H1 (cell line): ENCODE measurements around the gene METRN. TPM values are rescaled to one million over a fixed set of nuclear protein-coding genes. Genes with fewer than 3 reads are reported as not detected.

Experiments used
- CBX5 ChIP-seq: fragments of 300-800, 300-1000 bp; sonication (generic); IDR thresholded peaks from 2 replicates; pipeline ENCODE4 v1.7.1; 2016; ENCODE audit warnings: antibody characterized with exemption, low read length, low read depth
- CHD2 ChIP-seq: IDR thresholded peaks from 2 replicates; pipeline ENCODE4 v1.6.1; 2012; ENCODE audit warnings: low read length, improper control_type of control experiment
- CREB1 ChIP-seq: IDR thresholded peaks from 2 replicates; pipeline ENCODE4 v1.6.1; 2012; ENCODE audit warnings: inconsistent platforms
- EGR1 ChIP-seq: IDR thresholded peaks from 2 replicates; pipeline ENCODE4 v1.6.1; 2011; ENCODE audit warnings: low read depth, low read length, borderline replicate concordance
- EZH2 ChIP-seq: fragments of 200-600 bp; sonication (generic); IDR thresholded peaks from 2 replicates; pipeline ENCODE4 v1.7.1; 2012; ENCODE audit warnings: low read depth, mild to moderate bottlenecking, moderate library complexity, low read length, inconsistent platforms; ENCODE audit not compliant: severe bottlenecking
- JUN ChIP-seq: IDR thresholded peaks from 2 replicates; pipeline ENCODE4 v1.6.1; 2011; ENCODE audit warnings: low read depth, mild to moderate bottlenecking, improper control_type of control experiment, low read length
- JUND ChIP-seq: IDR thresholded peaks from 2 replicates; pipeline ENCODE4 v1.6.1; 2011; ENCODE audit warnings: mild to moderate bottlenecking, improper control_type of control experiment, low read length
- KDM1A ChIP-seq: fragments of 200-600, 300-600 bp; sonication (generic); IDR thresholded peaks from 2 replicates; pipeline ENCODE4 v1.7.1; 2016; ENCODE audit warnings: mild to moderate bottlenecking, low read length, borderline replicate concordance
- KDM5A ChIP-seq: fragments of 200-600 bp; IDR thresholded peaks from 2 replicates; pipeline ENCODE4 v1.7.1; 2012; ENCODE audit warnings: mild to moderate bottlenecking, low read length, inconsistent platforms, mixed read lengths
- NRF1 ChIP-seq: IDR thresholded peaks from 2 replicates; pipeline ENCODE4 v1.6.1; 2011; ENCODE audit warnings: mild to moderate bottlenecking, low read depth, low read length, improper control_type of control experiment
- POLR2AphosphoS5 ChIP-seq: IDR thresholded peaks from 2 replicates; pipeline ENCODE4 v1.6.1; 2011; ENCODE audit warnings: low read depth, low read length
- SIN3A ChIP-seq, 2 experiments: IDR thresholded peaks in 1 of 2; conservative IDR thresholded peaks in 1 of 2; 2 replicates each; pipeline ENCODE4 v1.6.1; 2011 to 2012; ENCODE audit warnings: low read length in 2 of 2, improper control_type of control experiment in 1 of 2, low read depth in 1 of 2, mild to moderate bottlenecking in 1 of 2
- SP2 ChIP-seq: IDR thresholded peaks from 2 replicates; pipeline ENCODE4 v1.6.1; 2012; ENCODE audit warnings: mild to moderate bottlenecking, low read length, inconsistent platforms
- SUZ12 ChIP-seq: fragments of 200-600 bp; sonication (generic); IDR thresholded peaks from 2 replicates; pipeline ENCODE4 v1.6.1; 2012; ENCODE audit warnings: mild to moderate bottlenecking, inconsistent platforms, low read length, moderate library complexity, mixed read lengths
- TBP ChIP-seq: IDR thresholded peaks from 2 replicates; pipeline ENCODE4 v1.6.1; 2011; ENCODE audit warnings: low read depth, low read length, improper control_type of control experiment
- USF2 ChIP-seq: IDR thresholded peaks from 2 replicates; pipeline ENCODE4 v1.6.1; 2011; ENCODE audit warnings: low read length, improper control_type of control experiment
- polyA plus RNA-seq, 7 experiments: library from polyadenylated mRNA; depleted of rRNA in 3 of 7; stranded (reverse) in 5 of 7; unstranded in 2 of 7; fragments of >200 nt in 5 of 7; fragments of 200-250 nt in 2 of 7; gene quantifications; 1 replicate in 5 of 7; 2 replicates in 1 of 7; 4 replicates in 1 of 7; pipeline versions ENCODE4 v1.2.1 to v1.2.3, GENCODE V29; 2011 to 2013; ENCODE audit warnings: missing spikeins in 2 of 7, mixed read lengths in 2 of 7
- total RNA-seq: library from RNA; stranded (reverse); fragmentation: NEBNext Ultra II Directional; extraction: Animal tissue kit (Norgen Biotek cat#: 25700); gene quantifications from 2 replicates; pipeline ENCODE4 v1.2.1, GENCODE V29; 2021
- TF ChIP-seq, protein P1 (sequence below), 3 experiments: IDR thresholded peaks; 1 replicate in 2 of 3; 2 replicates in 1 of 3; pipeline versions ENCODE4 v1.5.1 to v1.6.1; 2011; ENCODE audit warnings: low read length in 3 of 3, mild to moderate bottlenecking in 3 of 3, inconsistent platforms in 2 of 3, low read depth in 1 of 3, moderate library complexity in 1 of 3; ENCODE audit not compliant: insufficient read depth in 1 of 3; ENCODE audit errors: control extremely low read depth in 1 of 3
- TF ChIP-seq, protein P2 (sequence below): IDR thresholded peaks from 2 replicates; pipeline ENCODE4 v1.6.1; 2012; ENCODE audit warnings: inconsistent platforms
- TF ChIP-seq, protein P3 (sequence below): IDR thresholded peaks from 2 replicates; pipeline ENCODE4 v1.6.1; 2012; ENCODE audit warnings: inconsistent platforms

Gene METRN
- total and polyA plus RNA-seq, 2 of the 8 experiments (the other 6 are each of a cell fraction or from before 2014, with no cell fraction given), result 18.7 to 25.8 TPM

DNA sequence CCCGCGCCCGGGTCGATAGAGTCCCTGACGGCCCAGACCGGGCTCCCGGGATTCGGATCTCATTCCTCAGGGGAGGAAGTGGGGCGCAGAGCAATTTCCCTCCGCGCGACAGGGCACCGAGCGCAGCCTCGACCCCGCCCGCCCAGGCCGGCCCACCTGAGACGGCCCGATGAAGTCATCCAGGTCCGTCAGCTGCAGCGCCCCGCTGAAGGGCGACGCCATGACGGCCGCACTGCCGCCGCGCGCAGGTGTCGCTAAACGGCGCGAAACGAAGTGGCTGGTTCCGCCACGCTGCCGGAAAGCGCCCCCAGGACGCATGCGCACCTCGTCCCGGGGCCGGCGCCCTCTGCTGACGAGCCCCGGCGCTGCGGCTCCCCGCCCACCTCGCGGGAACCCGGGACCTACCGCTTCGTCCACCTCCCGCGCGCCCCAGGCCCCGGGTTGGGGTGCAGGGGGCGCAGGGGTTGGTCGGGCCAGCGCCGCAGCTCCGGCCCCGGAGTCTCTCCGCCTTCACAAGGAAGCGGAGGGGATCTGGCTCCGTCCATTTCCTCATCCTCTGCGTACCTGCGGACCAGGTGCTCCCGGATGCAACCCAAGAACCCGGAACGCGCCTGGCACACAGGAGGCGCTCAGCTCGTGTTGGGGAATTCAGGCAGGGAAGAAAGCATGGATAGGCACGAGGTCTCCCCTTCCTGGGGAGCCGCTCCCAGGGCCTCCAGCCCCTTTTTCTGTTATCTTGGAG, 26.0 kb downstream of the METRN start, which contains the start of gene CIAO3 (continued):
- TF ChIP-seq EZH2 (no peak), NRF1 (peak; percentile 82), USF2 (0 out of 2 replicates have a peak, but pooled peaks have one; percentile 8), KDM1A (no peak), SP2 (no peak), KDM5A (0 out of 2 replicates have a peak, but pooled peaks have one; percentile 57), TBP (peak; percentile 56; the same call in 1 of the 2 replicates), CHD2 (peak; percentile 53; the same call in 1 of the 2 replicates), CREB1 (peak; percentile 97), CBX5 (no peak), JUND (peak; percentile 89), SIN3A (conservative IDR thresholded peaks at IDR 0.05 in 1 of 2, IDR thresholded peaks at IDR 0.05 in 1 of 2; ENCODE audit: low read depth in 1 of 2, low read length in 2 of 2) (peak in 1 of 2 experiments; percentile 96; a peak in 2 of 4 replicates), POLR2AphosphoS5 (peak; percentile 60), EGR1 (peak; percentile 35; the same call in 1 of the 2 replicates), JUN (no peak; the same call in 1 of the 2 replicates), SUZ12 (no peak)
- TF ChIP-seq, protein P1, sequence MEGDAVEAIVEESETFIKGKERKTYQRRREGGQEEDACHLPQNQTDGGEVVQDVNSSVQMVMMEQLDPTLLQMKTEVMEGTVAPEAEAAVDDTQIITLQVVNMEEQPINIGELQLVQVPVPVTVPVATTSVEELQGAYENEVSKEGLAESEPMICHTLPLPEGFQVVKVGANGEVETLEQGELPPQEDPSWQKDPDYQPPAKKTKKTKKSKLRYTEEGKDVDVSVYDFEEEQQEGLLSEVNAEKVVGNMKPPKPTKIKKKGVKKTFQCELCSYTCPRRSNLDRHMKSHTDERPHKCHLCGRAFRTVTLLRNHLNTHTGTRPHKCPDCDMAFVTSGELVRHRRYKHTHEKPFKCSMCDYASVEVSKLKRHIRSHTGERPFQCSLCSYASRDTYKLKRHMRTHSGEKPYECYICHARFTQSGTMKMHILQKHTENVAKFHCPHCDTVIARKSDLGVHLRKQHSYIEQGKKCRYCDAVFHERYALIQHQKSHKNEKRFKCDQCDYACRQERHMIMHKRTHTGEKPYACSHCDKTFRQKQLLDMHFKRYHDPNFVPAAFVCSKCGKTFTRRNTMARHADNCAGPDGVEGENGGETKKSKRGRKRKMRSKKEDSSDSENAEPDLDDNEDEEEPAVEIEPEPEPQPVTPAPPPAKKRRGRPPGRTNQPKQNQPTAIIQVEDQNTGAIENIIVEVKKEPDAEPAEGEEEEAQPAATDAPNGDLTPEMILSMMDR (IDR thresholded peaks at IDR 0.05; ENCODE audit: control extremely low read depth in 1 of 3, insufficient read depth in 1 of 3, low read depth in 1 of 3, low read length in 3 of 3), result peak; percentile 72 to 91 (median 82); a peak in 3 of 4 replicates
- TF ChIP-seq, protein P2, sequence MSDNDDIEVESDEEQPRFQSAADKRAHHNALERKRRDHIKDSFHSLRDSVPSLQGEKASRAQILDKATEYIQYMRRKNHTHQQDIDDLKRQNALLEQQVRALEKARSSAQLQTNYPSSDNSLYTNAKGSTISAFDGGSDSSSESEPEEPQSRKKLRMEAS, result peak; percentile 91
- TF ChIP-seq, protein P3, sequence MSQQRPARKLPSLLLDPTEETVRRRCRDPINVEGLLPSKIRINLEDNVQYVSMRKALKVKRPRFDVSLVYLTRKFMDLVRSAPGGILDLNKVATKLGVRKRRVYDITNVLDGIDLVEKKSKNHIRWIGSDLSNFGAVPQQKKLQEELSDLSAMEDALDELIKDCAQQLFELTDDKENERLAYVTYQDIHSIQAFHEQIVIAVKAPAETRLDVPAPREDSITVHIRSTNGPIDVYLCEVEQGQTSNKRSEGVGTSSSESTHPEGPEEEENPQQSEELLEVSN, result peak; percentile 93
